SK-N-SH (cell line): Measurements from ENCODE around the gene C4orf36. TPM values are rescaled to one million over a fixed set of nuclear protein-coding genes. Genes with fewer than 3 reads are reported as not detected.

Source experiments
- CTCF ChIA-PET: fragments of 300-600, 350-600 bp; formaldehyde crosslinking; extraction: SDS; loops from one replicate; lab custom pipeline; 2021; lab: Yijun Ruan, JAX
- POLR2A ChIA-PET: fragments of 350-600 bp; sonication (Branson Sonifier 250); formaldehyde crosslinking; extraction: SDS; loops from one replicate; lab custom pipeline; 2020; ENCODE audit warnings: antibody characterized with exemption, inconsistent platforms; lab: Yijun Ruan, JAX
- DNase-seq: peaks from one replicate; pipeline ENCODE4 v3.0.0; 2012
- H2AFZ ChIP-seq: fragments of 200-600 bp; sonication (generic); 2 replicates; pipeline ENCODE4 v1.8.1; 2016; ENCODE audit warnings: antibody characterized with exemption, mild to moderate bottlenecking, low read depth
- H3F3A ChIP-seq: fragments of 200-600 bp; sonication (generic); replicated peaks from 2 replicates; pipeline ENCODE3; 2016; ENCODE audit warnings: antibody characterized with exemption, mild to moderate bottlenecking; ENCODE audit not compliant: insufficient read depth
- H3K27ac ChIP-seq, 2 experiments: fragments of 200-500 bp in 1 of 2; fragments of 200-600 bp in 1 of 2; sonication (Bioruptor generic) in 1 of 2; sonication (generic), shearing (Covaris generic) in 1 of 2; 2 replicates each; pipeline versions ENCODE4 v1.5.1 to v1.6.1; 2014 to 2016; ENCODE audit warnings: low read depth in 2 of 2, inconsistent platforms in 1 of 2, low read length in 1 of 2, mild to moderate bottlenecking in 1 of 2, mixed read lengths in 1 of 2
- H3K27me3 ChIP-seq: fragments of 200-600 bp; sonication (generic), shearing (Covaris generic); 2 replicates; pipeline ENCODE4 v1.6.1; 2016; ENCODE audit warnings: mixed run types; ENCODE audit not compliant: insufficient read depth
- H3K36me3 ChIP-seq, 2 experiments: fragments of 200-500 bp in 1 of 2; fragments of 200-600 bp in 1 of 2; sonication (Bioruptor generic) in 1 of 2; sonication (generic) in 1 of 2; replicated peaks in 1 of 2; 2 replicates each; pipeline versions ENCODE3 to v1.5.1; 2014 to 2016; ENCODE audit warnings: low read length in 1 of 2, mild to moderate bottlenecking in 1 of 2; ENCODE audit not compliant: insufficient read depth in 2 of 2, control insufficient read depth in 1 of 2
- H3K4me1 ChIP-seq, 2 experiments: fragments of 200-500 bp in 1 of 2; fragments of 200-600 bp in 1 of 2; sonication (Bioruptor generic) in 1 of 2; sonication (generic), shearing (Covaris generic) in 1 of 2; 2 replicates each; pipeline versions ENCODE4 v1.5.1 to v1.6.1; 2014 to 2016; ENCODE audit warnings: low read depth in 1 of 2, low read length in 1 of 2, mixed run types in 1 of 2; ENCODE audit not compliant: insufficient read depth in 2 of 2, control insufficient read depth in 1 of 2
- H3K4me2 ChIP-seq: fragments of 200-600 bp; sonication (generic), shearing (Covaris generic); 2 replicates; pipeline ENCODE4 v1.6.1; 2017; ENCODE audit warnings: mixed run types
- H3K4me3 ChIP-seq, 2 experiments: fragments of 200-500 bp in 1 of 2; fragments of 200-600 bp in 1 of 2; sonication (Bioruptor generic) in 1 of 2; sonication (generic), shearing (Covaris generic) in 1 of 2; 2 replicates each; pipeline versions ENCODE4 v1.5.1 to v1.8.1; 2014 to 2016; ENCODE audit warnings: low read depth in 2 of 2, inconsistent platforms in 1 of 2, low read length in 1 of 2, mild to moderate bottlenecking in 1 of 2, mixed read lengths in 1 of 2, moderate library complexity in 1 of 2
- H3K79me2 ChIP-seq: fragments of 200-600 bp; sonication (generic); 2 replicates; pipeline ENCODE4 v1.8.1; 2017; ENCODE audit warnings: mild to moderate bottlenecking; ENCODE audit not compliant: insufficient read depth
- H3K9ac ChIP-seq: fragments of 200-600 bp; sonication (generic); 2 replicates; pipeline ENCODE4 v1.6.1; 2017; ENCODE audit warnings: mixed run types
- H3K9me2 ChIP-seq: fragments of 200-600 bp; sonication (generic); 2 replicates; pipeline ENCODE4 v1.6.1; 2017; ENCODE audit warnings: mixed run types
- H3K9me3 ChIP-seq: fragments of 200-600 bp; sonication (generic); 2 replicates; pipeline ENCODE4 v1.6.1; 2017; ENCODE audit warnings: mixed run types, mild to moderate bottlenecking, moderate library complexity
- H4K20me1 ChIP-seq: fragments of 200-600 bp; sonication (generic); 2 replicates; pipeline ENCODE4 v1.6.1; 2017; ENCODE audit warnings: mild to moderate bottlenecking, mixed run types; ENCODE audit not compliant: insufficient read depth
- EP300 ChIP-seq, 2 experiments: IDR thresholded peaks; 2 replicates each; pipeline versions ENCODE4 v1.4.0 to v1.6.1; 2012; ENCODE audit warnings: borderline replicate concordance in 1 of 2, low read depth in 1 of 2, low read length in 1 of 2
- EZH2phosphoT487 ChIP-seq: fragments of 200-600 bp; sonication (generic); IDR thresholded peaks from 2 replicates; pipeline ENCODE4 v1.6.1; 2017; ENCODE audit warnings: low read depth, mixed run types, mild to moderate bottlenecking, antibody characterized with exemption, moderate library complexity, borderline replicate concordance
- FOSL2 ChIP-seq: IDR thresholded peaks from 2 replicates; pipeline ENCODE4 v1.4.0; 2012; ENCODE audit warnings: low read depth, mild to moderate bottlenecking, moderate library complexity, borderline replicate concordance
- FOXJ3 ChIP-seq: sonication (generic); formaldehyde crosslinking; IDR thresholded peaks from 2 replicates; pipeline ENCODE4 v1.5.1; 2020; ENCODE audit warnings: mild to moderate bottlenecking, missing genetic modification reagents
- FOXM1 ChIP-seq: IDR thresholded peaks from 2 replicates; pipeline ENCODE4 v1.4.0; 2012; ENCODE audit warnings: low read depth, mild to moderate bottlenecking
- GABPA ChIP-seq: IDR thresholded peaks from 2 replicates; pipeline ENCODE4 v1.4.0; 2012; ENCODE audit warnings: low read depth, mild to moderate bottlenecking
- MXI1 ChIP-seq: IDR thresholded peaks from 2 replicates; pipeline ENCODE4 v1.6.1; 2012; ENCODE audit warnings: mild to moderate bottlenecking, low read depth, low read length, improper control_type of control experiment
- NRF1 ChIP-seq: IDR thresholded peaks from 2 replicates; pipeline ENCODE4 v1.6.1; 2012; ENCODE audit warnings: low read depth, mild to moderate bottlenecking, low read length
- RFX5 ChIP-seq: IDR thresholded peaks from 2 replicates; pipeline ENCODE4 v1.6.1; 2012; ENCODE audit warnings: mild to moderate bottlenecking, improper control_type of control experiment, low read length
- RXRA ChIP-seq: IDR thresholded peaks from 2 replicates; pipeline ENCODE4 v1.4.0; 2012; ENCODE audit warnings: low read depth, mild to moderate bottlenecking, borderline replicate concordance
- SIN3A ChIP-seq: IDR thresholded peaks from 2 replicates; pipeline ENCODE4 v1.6.1; 2012; ENCODE audit warnings: low read depth, mild to moderate bottlenecking, low read length, moderate library complexity, borderline replicate concordance
- SMC3 ChIP-seq: IDR thresholded peaks from 2 replicates; pipeline ENCODE4 v1.6.1; 2012; ENCODE audit warnings: low read depth, low read length, improper control_type of control experiment
- TCF12 ChIP-seq: IDR thresholded peaks from 2 replicates; pipeline ENCODE4 v1.4.0; 2012
- TEAD4 ChIP-seq: IDR thresholded peaks from 2 replicates; pipeline ENCODE4 v1.4.0; 2012; ENCODE audit warnings: mild to moderate bottlenecking, borderline replicate concordance; ENCODE audit not compliant: insufficient read depth
- YY1 ChIP-seq: IDR thresholded peaks from 2 replicates; pipeline ENCODE4 v1.4.0; 2012; ENCODE audit warnings: low read depth, mild to moderate bottlenecking
- WGBS: methylation state at CpG from one replicate; pipeline ENCODE4 v1.1.6; 2017; ENCODE audit warnings: low lambda C conversion rate; 5-methylcytosine and 5-hydroxymethylcytosine counted together
- polyA plus RNA-seq, 3 experiments: library from polyadenylated mRNA; depleted of rRNA; stranded (reverse); fragments of >200 nt; gene quantifications; 2 replicates each; pipeline ENCODE4 v1.2.3, GENCODE V29; 2012
- TF ChIP-seq, protein P1 (sequence below): fragments of 200-600 bp; sonication (generic); IDR thresholded peaks from 2 replicates; pipeline ENCODE4 v1.6.1; 2017; ENCODE audit warnings: antibody characterized with exemption, mild to moderate bottlenecking, moderate library complexity
- TF ChIP-seq, protein P2 (sequence below): IDR thresholded peaks from 2 replicates; pipeline ENCODE4 v1.4.0; 2012; ENCODE audit warnings: low read depth, borderline replicate concordance
- TF ChIP-seq, protein P3 (sequence below): fragments of 150-350 bp; IDR thresholded peaks from 2 replicates; pipeline ENCODE4 v1.6.1; 2016; ENCODE audit warnings: mild to moderate bottlenecking, low read depth, low read length
- TF ChIP-seq, protein P4 (sequence below): IDR thresholded peaks from 2 replicates; pipeline ENCODE4 v1.4.0; 2012; ENCODE audit warnings: low read depth

The C4orf36 gene
- polyA plus RNA-seq, 1 of the 3 experiments (the other 2 are of a cell fraction), result 0.71 TPM

DNA sequence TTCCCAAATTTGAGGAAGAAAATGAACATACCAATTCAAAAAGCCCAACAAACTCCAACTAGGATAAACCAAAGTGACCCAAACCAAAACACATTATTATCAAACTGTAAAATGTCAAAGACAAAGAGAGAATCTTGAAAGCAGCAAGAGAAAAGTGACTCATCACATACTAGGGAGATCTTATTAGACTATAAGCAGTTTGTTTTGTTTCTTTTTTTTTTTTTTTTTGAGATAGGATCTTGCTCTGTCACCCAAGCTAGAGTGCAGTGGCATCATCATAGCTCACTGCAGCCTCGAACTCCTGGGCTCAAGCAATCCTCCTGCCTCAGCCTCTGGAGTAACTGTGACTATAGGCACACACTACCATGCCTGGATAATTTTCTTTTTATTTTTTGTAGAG lies 12.6 kb downstream of the C4orf36 start:
- Histone ChIP-seq H3K4me1 (no peaks in the 10 kb centered on the region), H2AFZ (no peak overlapping the region), H3F3A (no peaks in the 10 kb centered on the region), H3K36me3 (no peaks in the 10 kb centered on the region), H3K4me2 (no peak overlapping the region), H3K27me3 (no peaks in the 10 kb centered on the region), H3K9me3 (peaks cover 11% of the 10 kb centered on the region), H3K4me3 (no peak overlapping the region), H3K9me2 (no peaks in the 10 kb centered on the region), H3K27ac (no peak overlapping the region), H3K79me2 (no peaks in the 10 kb centered on the region), H3K9ac (no peak overlapping the region), H4K20me1 (no peaks in the 10 kb centered on the region)
- DNase-seq, result no peak
- ChIA-PET CTCF (interaction anchor here (1.4 kb wide), 1 partner anchor 383 kb away, joined by 5 read pairs; no protein-coding TSS in a partner anchor), POLR2A (no interaction called here)
- no peak for TF ChIP-seq RFX5
- TF ChIP-seq EZH2phosphoT487, result no peak
- no peak for TF ChIP-seq TCF12
- TF ChIP-seq SIN3A, result no peak
- no peak for TF ChIP-seq NRF1
- TF ChIP-seq MXI1, result no peak
- TF ChIP-seq SMC3, result no peak
- no peak for TF ChIP-seq FOSL2
- TF ChIP-seq, protein P1, sequence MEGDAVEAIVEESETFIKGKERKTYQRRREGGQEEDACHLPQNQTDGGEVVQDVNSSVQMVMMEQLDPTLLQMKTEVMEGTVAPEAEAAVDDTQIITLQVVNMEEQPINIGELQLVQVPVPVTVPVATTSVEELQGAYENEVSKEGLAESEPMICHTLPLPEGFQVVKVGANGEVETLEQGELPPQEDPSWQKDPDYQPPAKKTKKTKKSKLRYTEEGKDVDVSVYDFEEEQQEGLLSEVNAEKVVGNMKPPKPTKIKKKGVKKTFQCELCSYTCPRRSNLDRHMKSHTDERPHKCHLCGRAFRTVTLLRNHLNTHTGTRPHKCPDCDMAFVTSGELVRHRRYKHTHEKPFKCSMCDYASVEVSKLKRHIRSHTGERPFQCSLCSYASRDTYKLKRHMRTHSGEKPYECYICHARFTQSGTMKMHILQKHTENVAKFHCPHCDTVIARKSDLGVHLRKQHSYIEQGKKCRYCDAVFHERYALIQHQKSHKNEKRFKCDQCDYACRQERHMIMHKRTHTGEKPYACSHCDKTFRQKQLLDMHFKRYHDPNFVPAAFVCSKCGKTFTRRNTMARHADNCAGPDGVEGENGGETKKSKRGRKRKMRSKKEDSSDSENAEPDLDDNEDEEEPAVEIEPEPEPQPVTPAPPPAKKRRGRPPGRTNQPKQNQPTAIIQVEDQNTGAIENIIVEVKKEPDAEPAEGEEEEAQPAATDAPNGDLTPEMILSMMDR, result no peak
- no peak for TF ChIP-seq TEAD4
- TF ChIP-seq, protein P2, sequence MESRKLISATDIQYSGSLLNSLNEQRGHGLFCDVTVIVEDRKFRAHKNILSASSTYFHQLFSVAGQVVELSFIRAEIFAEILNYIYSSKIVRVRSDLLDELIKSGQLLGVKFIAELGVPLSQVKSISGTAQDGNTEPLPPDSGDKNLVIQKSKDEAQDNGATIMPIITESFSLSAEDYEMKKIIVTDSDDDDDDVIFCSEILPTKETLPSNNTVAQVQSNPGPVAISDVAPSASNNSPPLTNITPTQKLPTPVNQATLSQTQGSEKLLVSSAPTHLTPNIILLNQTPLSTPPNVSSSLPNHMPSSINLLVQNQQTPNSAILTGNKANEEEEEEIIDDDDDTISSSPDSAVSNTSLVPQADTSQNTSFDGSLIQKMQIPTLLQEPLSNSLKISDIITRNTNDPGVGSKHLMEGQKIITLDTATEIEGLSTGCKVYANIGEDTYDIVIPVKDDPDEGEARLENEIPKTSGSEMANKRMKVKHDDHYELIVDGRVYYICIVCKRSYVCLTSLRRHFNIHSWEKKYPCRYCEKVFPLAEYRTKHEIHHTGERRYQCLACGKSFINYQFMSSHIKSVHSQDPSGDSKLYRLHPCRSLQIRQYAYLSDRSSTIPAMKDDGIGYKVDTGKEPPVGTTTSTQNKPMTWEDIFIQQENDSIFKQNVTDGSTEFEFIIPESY, result no peak
- TF ChIP-seq GABPA, result no peak
- TF ChIP-seq EP300 (IDR thresholded peaks at IDR 0.05; ENCODE audit: borderline replicate concordance in 1 of 2, low read depth in 1 of 2, low read length in 1 of 2), result no peak
- WGBS, result 0% methylated on average over 1 of the region's 1 CpG

DNA sequence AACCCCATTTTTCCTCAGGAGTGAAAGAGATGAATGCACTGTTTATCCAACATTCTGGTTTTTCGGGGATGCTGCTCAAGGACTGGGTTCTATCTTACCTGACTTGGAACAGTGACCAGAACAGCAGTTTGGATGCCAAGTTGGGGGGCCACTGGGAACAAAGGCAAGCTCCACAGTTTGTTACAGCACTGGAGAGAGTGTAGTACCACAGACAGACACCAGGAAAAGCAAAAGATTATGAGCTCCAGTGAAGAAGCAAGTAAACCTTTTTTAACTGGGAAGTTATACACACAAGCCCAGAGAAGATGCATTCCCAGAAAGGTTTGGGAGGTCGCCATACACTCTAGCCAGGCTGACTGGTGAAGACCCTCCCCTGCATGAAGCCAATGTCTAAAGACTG lies 13.6 kb downstream of the C4orf36 start:
- Histone ChIP-seq H3K4me1 (no peaks in the 10 kb centered on the region), H3F3A (no peaks in the 10 kb centered on the region), H3K4me2 (no peak overlapping the region), H3K9ac (no peak overlapping the region), H3K27me3 (no peaks in the 10 kb centered on the region), H4K20me1 (no peaks in the 10 kb centered on the region), H3K4me3 (no peak overlapping the region), H3K9me3 (peaks cover 11% of the 10 kb centered on the region), H2AFZ (no peak overlapping the region), H3K9me2 (no peaks in the 10 kb centered on the region), H3K79me2 (no peaks in the 10 kb centered on the region), H3K27ac (no peak overlapping the region), H3K36me3 (no peaks in the 10 kb centered on the region)
- CTCF ChIA-PET, result no interaction called here
- POLR2A ChIA-PET, result no interaction called here
- DNase-seq, result no peak
- WGBS, result 43% methylated on average over 2 of the region's 2 CpGs
- TF ChIP-seq FOXM1 (no peak), RXRA (no peak), EZH2phosphoT487 (no peak), EP300 (IDR thresholded peaks at IDR 0.05; ENCODE audit: borderline replicate concordance in 1 of 2, low read depth in 1 of 2, low read length in 1 of 2) (no peak), YY1 (no peak), FOXJ3 (CRISPR knock-in tag) (no peak), NRF1 (no peak)
- TF ChIP-seq, protein P2, result no peak
- TF ChIP-seq, protein P3, sequence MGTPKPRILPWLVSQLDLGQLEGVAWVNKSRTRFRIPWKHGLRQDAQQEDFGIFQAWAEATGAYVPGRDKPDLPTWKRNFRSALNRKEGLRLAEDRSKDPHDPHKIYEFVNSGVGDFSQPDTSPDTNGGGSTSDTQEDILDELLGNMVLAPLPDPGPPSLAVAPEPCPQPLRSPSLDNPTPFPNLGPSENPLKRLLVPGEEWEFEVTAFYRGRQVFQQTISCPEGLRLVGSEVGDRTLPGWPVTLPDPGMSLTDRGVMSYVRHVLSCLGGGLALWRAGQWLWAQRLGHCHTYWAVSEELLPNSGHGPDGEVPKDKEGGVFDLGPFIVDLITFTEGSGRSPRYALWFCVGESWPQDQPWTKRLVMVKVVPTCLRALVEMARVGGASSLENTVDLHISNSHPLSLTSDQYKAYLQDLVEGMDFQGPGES, result no peak
- TF ChIP-seq, protein P4, sequence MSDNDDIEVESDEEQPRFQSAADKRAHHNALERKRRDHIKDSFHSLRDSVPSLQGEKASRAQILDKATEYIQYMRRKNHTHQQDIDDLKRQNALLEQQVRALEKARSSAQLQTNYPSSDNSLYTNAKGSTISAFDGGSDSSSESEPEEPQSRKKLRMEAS, result no peak
